Right renal pelvis (tissue), 4 donors: ENCODE measurements around the gene COX19. TPM values are rescaled to one million over a fixed set of nuclear protein-coding genes. Genes with fewer than 3 reads are reported as not detected.
"Not testable (repeated sequence)": the region's sequence is repeated elsewhere in the genome, so short reads cannot be mapped to it uniquely, and the experiment has no call there.

ENCODE experiments used
- DNase-seq, 4 donors: peaks; one replicate each; pipeline ENCODE4 v3.0.0-alpha.2; 2013; ENCODE audit warnings: low read depth in 4 of 4, low spot score in 3 of 4, missing footprints in 1 of 4
- polyA plus RNA-seq, 4 donors: library from polyadenylated mRNA; unstranded; fragments of 120-200 nt; gene quantifications; one replicate each; pipeline ENCODE4 v1.2.1, GENCODE V29; 2013; ENCODE audit not compliant: insufficient read length in 4 of 4

COX19 gene
- polyA plus RNA-seq, 4 donors, result 11.8 to 13.3 (median 12.1) TPM

DNA sequence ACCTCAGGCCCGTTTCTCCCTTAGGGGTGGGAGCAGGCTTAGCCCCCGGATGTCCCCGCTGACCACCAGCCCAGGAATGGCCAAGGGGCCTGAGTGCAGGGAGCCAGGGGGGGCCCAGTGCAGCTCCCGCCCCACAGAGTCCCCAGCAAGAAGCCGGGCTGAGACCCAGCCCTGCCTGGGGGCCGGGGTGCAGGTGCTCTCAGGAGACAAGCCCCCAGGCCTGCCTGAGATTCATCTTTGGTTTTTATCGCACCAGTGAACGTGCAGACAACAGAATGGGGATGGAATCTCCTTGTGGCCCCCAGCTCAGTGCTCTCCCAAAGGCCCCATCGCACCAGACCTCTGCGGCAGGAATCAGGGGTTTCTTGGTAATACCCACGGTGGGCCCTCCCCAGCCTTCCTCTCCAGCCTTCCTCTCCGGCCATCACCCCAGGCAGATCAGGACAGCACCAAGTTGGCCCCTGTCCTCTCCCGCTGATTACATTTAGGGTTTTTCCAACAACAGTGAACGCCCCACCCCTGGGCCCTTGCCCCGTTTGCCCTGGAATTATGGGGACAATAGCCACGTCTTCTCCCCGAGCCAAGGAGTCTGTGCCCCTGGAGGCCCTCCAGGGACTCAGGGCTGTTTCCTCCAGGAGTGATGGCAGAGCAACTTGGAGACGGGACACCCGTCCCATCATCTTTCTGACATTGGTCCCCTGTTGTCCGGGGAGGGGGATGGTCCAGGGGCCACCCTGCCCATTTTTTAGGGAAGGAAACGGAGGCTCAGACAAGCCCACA is 43.3 kb downstream of the COX19 start:
- no peak for DNase-seq

DNA sequence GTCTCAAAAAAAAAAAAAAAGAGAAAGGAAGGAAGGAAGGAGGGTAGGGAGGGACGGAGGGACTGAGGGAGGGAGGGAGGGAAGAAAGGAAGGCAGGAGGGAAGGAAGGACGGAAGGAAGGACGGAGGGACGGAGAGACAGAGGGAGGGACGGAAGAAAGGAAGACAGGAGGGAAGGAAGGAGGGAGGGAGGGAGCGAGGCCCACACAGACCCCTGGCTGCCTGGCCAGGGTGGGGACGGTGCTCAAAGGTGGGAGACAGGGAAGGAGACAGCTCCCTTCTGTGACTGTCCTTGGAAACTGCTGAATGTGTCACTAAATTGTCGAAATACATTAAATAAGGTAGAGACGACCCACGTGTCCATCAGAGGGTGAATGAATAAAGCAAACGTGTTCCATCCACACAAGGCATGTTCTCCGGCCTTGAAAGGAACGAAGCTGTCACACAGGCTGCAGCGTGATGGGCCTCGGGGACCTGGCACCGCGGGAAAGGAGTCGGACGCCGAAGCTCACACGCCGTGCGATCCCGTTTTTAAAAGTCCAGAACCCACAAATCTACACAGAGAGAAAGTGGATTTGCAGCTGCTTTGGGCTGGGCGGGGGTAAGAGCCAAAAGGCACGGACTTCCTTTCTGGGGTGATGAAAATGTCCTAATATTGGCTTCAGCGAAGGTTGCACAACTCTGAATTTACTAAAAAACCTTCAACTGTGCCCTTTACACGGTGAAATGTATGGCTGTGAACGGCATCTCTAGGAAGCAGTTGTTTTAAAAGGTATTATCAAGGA is 44.2 kb downstream of the COX19 start:
- DNase-seq, result no peak

DNA sequence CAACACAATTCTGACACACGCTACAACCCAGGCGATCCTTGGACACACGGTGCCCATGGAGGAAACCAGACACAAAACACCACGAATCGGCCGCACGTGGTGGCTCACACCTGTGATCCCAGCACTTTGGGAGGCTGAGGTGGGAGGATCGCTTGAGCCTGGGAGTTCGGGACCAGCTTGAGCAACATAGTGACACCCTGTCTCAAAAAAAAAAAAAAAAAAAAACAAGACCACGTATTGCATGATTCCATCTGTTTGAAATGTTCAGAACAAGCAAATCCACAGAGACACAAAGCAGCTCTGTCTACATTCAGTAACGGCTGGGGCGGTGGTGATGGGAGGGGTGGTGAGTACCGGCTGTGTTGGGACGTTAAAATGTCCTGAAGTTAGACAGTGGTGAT is 46.0 kb downstream of the COX19 start:
- no peak for DNase-seq

DNA sequence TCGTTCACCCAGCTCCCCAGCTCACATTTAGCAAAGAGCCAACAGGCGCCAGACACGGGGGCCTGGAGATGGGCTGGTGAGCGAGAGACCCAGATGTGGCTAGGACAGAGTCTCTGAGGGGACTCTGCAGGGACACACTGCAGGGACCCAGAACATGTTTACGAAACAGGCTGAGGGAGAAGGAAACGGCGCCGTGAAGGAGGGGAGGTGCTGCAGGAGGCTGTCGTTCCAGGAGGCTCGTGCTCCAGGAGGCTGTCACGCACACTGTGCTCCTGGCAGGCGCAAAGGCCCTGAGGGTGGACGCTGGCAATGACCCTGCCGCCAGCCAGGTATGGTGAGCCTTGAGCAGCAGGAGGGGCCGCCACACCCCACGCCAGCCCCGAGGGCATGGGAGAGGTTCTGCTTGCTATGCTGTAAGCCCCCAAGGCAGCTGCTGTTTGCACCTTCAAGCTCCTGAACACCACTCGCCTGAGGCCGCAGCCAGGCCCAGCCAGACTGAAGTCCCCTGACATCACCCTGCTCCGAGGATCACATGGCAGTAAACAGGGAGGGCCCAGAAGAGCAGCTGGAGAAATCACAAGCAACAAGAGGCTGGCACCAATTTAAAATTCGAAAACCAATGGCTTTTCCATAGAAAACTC is 48.2 kb downstream of the COX19 start:
- DNase-seq, result no peak

DNA sequence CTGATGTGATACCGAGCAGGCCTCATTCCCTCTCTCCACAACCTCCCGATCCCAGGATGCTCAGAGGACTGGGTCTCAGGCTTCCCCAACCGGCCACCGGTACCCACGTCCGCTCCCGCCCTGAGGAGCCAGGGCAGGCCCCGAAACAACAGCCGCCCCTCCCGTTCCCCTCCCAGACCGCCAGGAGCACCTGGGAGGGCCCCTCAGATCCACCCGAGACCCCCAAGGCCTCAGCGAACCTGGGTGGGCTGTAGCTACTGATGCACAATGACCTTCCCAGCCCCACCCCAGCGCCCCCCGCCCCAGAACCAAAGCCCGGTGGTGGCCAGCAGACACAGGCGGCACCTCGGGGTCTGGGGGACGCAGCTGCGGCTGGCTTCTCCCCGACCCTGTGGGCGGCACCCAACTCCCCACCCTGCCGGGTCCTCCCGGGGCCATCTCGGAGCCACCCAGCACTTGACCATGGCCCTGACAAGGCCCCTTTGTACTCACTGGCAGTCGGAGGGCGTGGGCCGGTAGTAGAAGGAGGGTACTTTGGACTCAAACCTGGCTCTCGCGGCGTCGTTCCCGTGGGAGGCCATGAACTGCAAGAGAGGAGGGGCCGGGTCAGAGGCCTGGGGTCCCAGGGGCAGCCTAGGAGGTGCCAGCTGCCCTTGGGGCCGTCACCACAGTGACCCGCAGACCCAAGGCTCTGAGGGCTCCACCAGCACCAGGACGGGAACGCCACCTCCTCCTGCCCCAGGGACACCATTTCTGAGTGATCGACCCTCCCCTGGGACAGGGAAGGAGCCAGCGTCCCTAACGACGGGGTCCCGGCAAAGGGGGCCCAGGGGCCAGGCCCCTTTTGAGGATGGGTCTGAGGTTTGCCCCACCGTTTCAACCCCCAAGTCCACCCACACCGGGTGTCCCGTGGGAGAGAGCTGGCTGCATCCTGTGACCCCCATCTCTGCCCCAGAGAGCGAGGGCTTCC is 49.0 kb downstream of the COX19 start:
- no peak for DNase-seq

DNA sequence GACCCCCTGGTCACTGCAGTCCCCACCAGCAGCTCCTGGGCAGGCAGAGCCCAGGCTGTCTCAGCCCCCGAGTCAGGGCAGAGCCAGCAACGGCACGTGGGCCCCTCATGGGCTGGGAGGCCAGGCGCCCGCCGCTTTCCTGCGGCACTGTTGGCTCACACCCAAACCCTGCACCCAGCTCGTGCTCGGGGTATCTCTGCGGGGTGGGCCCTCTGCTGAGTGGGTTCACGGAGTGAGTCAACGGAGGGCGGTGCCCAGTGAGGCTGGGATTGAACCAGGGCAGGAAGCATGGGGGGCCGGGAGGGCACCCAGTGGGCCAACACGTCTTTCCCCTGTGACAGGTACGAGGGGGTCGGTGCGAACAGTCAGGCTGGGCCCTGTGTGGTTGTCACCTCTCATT is 49.7 kb downstream of the COX19 start:
- DNase-seq, result no peak

DNA sequence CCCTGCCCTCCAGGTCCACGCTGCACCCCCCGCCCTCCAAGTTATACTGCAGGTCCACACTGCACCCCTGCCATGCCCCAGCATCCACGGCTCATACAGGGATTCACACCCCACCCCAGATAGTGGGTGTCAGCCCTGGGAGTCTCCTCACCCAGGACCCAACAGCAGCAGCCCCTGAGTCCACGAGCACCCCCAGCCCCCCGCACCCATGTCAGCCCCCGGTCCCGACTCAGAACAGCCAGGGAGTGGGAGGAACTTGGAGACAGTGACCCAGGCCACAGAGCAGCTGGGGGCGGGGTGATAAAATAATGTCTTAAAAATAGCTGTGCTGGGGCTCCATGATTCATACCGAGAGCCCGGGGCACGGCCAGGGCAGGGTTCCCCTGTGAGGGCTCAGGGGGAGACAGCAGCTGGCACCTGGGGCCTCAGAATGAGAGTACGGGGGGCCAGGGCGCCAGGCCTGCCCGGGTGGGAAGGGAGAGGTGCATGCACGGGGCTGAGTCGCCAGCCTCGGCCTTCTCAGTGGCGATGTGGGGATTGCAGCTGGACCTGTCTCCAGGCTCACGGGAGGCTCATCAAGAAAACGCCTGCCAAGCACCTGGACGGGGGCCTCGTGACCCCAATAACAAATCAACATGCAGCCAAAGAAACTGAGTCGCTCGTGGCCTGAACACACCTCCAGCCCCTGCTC is 50.7 kb downstream of the COX19 start:
- no peak for DNase-seq

DNA sequence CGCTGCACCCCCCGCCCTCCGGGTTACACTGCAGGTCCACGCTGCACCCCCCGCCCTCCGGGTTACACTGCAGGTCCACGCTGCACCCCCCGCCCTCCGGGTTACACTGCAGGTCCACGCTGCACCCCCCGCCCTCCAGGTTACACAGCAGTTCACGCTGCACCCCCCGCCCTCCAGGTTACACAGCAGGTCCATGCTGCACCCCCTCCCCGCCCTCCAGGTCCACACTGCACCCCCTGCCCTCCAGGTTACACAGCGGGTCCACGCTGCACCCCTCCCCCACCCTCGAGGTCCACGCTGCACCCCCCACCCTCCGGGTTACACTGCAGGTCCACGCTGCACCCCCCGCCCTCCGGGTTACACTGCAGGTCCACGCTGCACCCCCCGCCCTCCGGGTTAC is 51.3 kb downstream of the COX19 start:
- DNase-seq, result not testable (repeated sequence)

DNA sequence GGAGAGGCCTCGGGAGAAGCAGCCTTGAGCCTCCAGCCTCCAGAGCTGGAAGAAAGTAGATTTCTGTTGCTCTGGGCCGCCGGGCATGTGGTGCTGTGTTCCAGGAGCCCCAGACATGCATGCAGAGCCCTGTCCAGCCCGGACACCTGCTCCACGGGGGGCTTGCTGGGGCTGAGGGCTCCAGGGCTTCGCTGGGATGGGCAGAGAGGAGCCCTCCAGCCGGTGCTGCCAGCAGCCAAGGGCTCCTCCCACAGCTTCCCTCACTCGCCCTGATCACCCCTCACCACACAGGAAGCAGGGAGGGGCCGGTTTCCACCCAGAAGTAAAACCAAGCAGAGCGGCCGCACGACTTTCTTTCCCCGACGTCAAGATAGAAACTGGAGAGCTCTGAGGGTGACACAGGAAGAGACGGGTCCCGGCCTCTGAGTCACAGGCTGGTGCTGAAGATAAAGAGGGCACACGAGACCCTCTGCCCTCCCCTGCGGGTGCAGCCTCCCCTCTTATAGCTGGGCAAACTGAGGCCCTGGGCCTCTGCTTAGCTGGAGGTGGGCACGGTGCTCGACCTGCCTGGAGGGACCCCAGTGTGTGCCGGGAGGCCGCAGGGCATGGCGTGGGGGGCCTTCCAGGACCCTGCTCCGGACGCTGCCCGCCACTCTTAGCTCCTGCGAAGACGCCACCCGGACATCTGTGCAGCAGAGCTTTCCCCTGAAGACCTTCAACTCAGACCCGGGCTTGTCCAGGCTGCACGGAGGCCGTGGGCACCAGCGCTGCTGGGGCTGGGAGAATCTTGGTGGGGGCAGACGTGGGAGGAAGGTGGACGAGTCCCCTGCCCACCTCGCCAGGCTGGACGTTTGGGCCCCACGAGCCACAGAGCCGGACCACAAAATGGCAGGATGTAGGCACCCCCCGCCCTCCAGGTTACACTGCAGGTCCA is 52.0 kb downstream of the COX19 start:
- no peak for DNase-seq

DNA sequence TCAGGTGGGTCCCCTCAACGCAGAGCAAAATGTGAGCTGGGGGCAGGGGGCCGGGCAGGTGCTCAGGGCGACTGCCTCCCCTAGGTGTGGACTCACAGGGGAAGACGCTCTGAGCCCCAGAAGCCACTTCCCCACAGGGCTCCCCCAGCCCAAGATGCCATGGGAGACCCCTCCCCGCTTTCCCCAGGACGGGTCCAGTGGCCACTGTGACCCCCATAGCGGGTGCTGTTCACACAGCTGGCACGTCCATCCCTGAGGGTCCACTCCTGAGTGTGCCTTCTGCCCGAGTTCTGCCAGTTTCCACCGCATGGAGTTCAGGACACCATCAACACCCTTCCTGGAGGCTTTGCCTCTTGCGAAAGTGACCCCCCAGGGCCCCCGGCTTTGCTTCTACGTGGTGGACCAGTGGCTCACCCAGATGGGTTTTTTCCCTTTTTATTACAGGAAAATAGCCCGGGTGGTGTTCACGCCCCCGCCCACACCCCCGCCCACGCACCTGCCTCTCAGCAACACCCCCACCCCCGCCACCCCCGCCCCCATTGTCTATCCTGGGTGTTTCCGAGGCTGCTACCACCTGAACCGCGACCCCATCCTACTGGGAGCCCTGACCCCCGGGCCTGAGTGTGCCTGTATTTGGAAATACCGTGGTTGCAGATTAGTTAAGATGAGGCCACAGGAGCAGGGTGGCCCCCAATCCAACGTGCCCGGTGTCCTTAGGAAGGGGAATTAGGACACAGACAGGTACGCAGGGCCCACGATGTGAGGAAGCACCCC is 52.8 kb downstream of the COX19 start:
- DNase-seq, result no peak

DNA sequence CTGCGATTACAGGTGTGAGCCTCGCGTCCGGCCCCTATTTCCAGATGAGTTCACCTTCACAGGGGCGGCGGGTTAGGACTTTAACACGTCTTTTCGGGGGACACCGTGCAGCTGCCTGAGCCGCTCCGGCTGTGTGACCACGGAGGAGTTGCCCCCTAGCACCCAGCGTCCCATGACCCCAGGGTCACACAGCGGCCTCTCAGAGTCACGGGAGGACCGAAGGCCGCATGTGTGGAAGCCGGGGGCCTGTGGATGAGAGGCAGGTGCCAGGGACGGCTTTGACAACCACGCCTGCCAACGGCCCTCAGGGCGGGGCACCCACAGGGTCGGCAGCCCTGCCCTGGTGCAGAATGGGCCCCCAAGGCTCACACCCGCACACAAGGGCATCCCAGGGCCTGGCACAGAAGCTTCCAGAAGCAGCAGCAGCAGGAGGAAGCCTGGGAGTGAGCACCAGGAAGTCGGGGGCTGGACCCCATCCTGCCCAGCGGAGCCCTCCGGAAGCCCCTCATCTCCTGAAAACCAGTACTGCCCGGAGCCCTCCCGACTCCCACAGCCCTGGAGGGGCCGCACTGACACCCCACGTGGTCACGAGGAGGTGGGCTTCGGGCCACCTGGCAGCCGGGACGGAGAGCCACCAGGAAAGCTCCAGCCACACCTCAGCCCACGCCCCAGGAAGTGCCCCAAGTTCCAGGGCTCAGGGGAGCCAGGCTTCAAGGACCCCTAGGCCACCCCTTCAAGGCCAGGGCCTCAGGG is 53.6 kb downstream of the COX19 start:
- DNase-seq, result no peak

DNA sequence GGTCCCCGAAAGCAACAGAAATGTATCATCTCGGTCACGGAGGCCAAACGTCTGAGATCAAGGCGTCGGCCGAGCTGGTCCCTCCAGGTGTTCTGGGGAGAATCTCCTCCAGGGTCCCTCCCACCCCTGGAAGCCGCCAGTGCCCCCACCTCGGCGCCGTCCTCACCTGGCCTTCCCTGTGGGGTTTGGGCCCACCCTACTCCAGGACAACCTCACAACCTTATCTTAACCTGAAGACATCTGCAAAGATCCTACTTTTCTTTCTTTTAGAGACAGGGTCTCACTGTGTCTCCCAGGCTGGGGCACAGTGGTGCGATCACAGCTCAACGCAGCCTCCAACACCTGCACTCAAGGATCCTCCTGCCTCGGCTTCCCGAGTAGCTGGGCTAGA is 54.3 kb downstream of the COX19 start:
- DNase-seq, result no peak

DNA sequence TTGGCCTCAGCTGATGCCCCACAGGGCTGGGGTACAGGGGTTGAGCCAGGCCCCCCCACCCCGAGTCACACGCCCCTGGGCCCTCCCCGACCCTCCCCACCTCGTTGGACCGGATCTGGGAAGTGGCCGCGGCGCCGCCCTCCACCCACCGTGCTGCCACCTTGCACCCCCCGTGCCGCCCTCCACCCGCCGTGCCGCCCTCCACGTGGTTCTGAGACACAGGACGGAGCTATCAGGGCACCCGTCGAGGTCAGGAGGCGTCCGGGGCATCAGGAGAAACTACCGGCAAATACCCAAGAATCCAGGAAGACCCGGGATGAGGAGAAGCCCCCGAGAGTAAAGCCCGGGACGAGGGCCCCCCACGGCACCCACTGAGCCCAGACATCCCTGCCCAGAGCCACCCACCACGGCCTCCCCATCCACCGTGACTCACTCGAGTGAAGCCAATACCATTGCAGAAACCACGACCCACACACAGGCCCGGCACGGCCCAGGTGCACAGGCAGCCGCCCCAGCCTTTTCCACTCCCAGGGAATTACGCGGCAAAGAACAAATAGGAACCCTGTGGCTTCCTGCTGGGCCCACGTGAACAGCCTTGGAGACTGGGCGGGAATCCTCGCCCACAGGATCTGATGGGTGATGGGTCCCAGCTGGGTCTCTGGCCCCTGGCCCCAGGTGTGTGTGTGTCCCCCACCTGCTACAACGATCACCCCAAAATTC is 54.8 kb downstream of the COX19 start:
- DNase-seq, result no peak

DNA sequence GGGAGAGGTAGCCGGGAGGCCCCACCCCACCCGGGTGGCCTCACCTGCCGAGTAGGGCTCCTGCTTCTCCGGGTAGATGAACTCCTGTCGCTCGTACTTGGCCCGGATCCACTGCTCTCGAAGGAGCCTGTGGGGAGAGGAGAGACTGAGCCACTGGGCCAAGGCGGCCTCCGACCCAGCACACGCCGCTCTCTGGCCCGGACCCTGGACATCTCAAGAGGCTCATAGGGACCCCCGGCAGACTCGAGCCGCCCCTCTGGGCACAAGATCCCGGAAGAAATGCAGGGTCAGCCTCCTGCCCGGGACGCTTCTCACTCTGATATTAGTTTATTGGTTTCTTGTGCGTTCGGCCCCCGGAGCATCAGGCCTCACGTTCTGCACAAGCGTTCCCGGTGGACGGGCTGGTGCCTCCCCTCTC is 55.4 kb downstream of the COX19 start:
- no peak for DNase-seq

DNA sequence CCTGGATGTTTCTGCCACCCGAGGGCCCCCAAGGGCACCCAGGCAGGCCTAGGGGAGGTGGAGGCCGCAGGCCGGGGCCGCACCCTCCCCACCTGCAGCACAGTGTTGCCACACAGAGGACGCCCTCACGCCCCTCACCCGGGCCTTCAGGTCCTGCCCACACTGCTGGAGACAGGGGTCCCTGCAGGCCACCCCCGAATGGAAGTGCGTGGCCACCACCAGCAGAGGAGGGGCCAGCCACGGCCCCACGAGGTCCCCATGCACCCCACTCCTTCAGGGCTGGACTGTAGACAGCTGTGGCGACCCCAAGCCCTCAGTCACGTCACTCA is 56.3 kb downstream of the COX19 start:
- DNase-seq, result no peak

DNA sequence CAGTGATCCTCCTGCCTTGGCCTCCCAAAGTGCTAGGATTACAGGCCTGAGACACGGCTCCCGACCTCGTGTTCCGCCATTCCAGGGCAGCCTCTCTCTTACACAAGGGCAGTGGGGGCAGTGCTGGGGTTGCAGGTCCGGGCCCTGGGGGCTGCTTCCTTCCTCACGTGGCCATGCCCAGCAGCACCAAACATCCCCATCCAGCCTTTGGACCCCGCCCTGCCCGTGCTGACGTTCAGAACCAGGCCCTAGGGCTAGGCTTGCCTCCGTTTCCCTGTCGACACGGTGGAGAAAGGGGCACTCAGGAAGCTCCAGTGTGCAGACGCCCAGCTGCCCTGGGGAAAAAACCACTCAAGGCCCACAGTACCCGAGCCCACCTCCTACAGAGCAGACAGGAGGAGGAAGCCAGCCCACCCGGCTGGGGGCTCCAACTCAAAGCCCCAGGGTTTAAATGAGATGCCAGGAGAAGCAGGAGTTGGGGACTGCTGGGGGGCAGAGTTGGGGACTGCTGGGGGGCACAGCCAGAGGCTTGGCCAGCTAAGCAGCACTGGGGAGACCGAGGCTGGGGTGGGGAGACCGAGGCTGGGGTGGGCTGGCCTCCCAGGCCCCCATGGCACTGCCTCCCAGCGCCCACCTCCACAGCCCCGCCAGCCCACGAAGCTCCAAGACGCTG is 56.8 kb downstream of the COX19 start:
- no peak for DNase-seq
